GM18951 (cell line): ENCODE measurements around the gene FADS1.
A peak's percentile ranks its signal among the peaks of the same experiment; 100 is the strongest.

Experiments used
- POLR2A ChIP-seq: IDR thresholded peaks from 4 replicates; pipeline ENCODE4 v1.6.1; 2011; ENCODE audit warnings: mild to moderate bottlenecking; ENCODE audit not compliant: insufficient read length, insufficient read depth; ENCODE audit errors: extremely low read depth
- in situ Hi-C: fragments of 300-500 bp; cut with MboI; formaldehyde crosslinking; loops from one replicate; pipeline ENCODE4 v1.12.0; 2022; ENCODE audit warnings: low sequenced_read_pairs, mixed read lengths, inconsistent platforms; ENCODE audit not compliant: unreplicated experiment

FADS1 gene

GRCh38 chr11:61803889-61804647 is 12.7 kb downstream of the FADS1 start:
- in situ Hi-C loops, result no loop called here
- no peak for TF ChIP-seq POLR2A

GRCh38 chr11:61802605-61803004 is 14.2 kb downstream of the FADS1 start:
- TF ChIP-seq POLR2A, result no peak
- in situ Hi-C loops, result no loop called here

GRCh38 chr11:61800331-61801281 is 16.2 kb downstream of the FADS1 start:
- in situ Hi-C loops, result no loop called here
- TF ChIP-seq POLR2A, result no peak

GRCh38 chr11:61799665-61800284 is 17.0 kb downstream of the FADS1 start:
- in situ Hi-C loops, result no loop called here
- no peak for TF ChIP-seq POLR2A

GRCh38 chr11:61797263-61797944 is 19.4 kb downstream of the FADS1 start:
- in situ Hi-C loops, result no loop called here
- TF ChIP-seq POLR2A, result no peak

GRCh38 chr11:61795876-61796526 is 20.8 kb downstream of the FADS1 start:
- in situ Hi-C loops, result no loop called here
- no peak for TF ChIP-seq POLR2A

- in situ Hi-C loops, result no loop called here
- TF ChIP-seq POLR2A, result no peak
These were observed 21.3 kb downstream of the FADS1 start for GRCh38 chr11:61795459-61795858.

GRCh38 chr11:61794579-61794978 is 22.2 kb downstream of the FADS1 start:
- TF ChIP-seq POLR2A, result no peak
- in situ Hi-C loops, result no loop called here

GRCh38 chr11:61793829-61794204 is 23.0 kb downstream of the FADS1 start:
- no peak for TF ChIP-seq POLR2A
- in situ Hi-C loops, result no loop called here

- TF ChIP-seq POLR2A, result no peak
- in situ Hi-C loops, result no loop called here
These were observed 23.5 kb downstream of the FADS1 start for GRCh38 chr11:61793083-61793828.

- in situ Hi-C loops, result no loop called here
- peak; percentile 90 for TF ChIP-seq POLR2A
These were observed 24.3 kb downstream of the FADS1 start, which contains the start of the genes FEN1 and TMEM258 for GRCh38 chr11:61792310-61793082. FEN1 (plus strand) TSS chr11:61792911; CDS start chr11:61795362, 2,451 bp downstream. TMEM258 (minus strand) TSS chr11:61792599; CDS start chr11:61792558, 41 bp downstream.
